ENCODE data around the gene NKX2-1. TPM values are rescaled to one million over a fixed set of nuclear protein-coding genes. Genes with fewer than 3 reads are reported as not detected.

NKX2-1 gene
- total and polyA plus RNA-seq, 2 of the 13 experiments (the other 11 are each of a cell fraction or from before 2014, with no cell fraction given) = not detected

DNA sequence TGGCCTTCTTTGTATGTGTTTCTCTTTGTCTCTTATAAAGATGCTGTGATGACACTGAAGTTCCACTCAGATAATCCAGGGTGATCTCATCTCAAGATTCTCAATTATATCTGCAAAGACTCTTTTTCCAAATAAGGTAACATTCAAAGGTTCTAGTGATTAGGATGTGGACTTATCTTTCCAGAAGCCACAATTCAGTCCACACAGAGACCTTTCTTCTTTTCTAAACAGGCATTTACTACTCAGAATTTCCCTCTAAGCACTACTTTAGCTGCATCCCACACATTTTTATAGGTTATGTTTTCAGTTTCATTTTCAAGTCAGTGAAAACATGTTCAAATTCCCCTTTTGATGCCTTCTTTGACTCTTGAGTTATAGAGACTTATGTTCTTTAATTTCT is 9.0 kb upstream of the NKX2-1 start:
- H3K36me3 ChIP-seq (replicated peaks in 1 of 2; ENCODE audit: control insufficient read depth in 1 of 2, insufficient read depth in 2 of 2, low read length in 2 of 2) = no peaks in the 10 kb centered on the region
- H3K9ac ChIP-seq (ENCODE audit: insufficient read depth, low read depth, low read length) = no peak overlapping the region
- ChIA-PET CTCF (ENCODE audit: low intra/inter-chr PET ratio, low total read pairs) (no interaction called here), POLR2A (no interaction called here)
- no peaks in the 10 kb centered on the region for H3K9me3 ChIP-seq (ENCODE audit: low read length)
- H3K4me3 ChIP-seq (replicated peaks in 1 of 3; ENCODE audit: insufficient read depth in 1 of 3, low read depth in 2 of 3, low read length in 3 of 3) = no peak overlapping the region
- no peak for FAIRE-seq
- peaks cover 12 to 39% of the 10 kb centered on the region in 2 experiments for H3K27me3 ChIP-seq (ENCODE audit: control insufficient read depth in 1 of 2, insufficient read depth in 2 of 2, low read length in 2 of 2)
- no TSS peak for BruUV-seq (replicated peaks)
- in situ Hi-C loops (cut with HindIII; ENCODE audit: extremely low pct_ligation_motif_present, low pct_unique_long_range_greater_than_20kb) = loop anchor here (10.0 kb wide), 2 partner anchors 324 to 454 kb away; no protein-coding TSS in a partner anchor
- intact Hi-C loops (cut with micrococcal nuclease; ENCODE audit: unreplicated experiment) = loop anchor here (10.0 kb wide), 2 partner anchors 324 to 424 kb away; no protein-coding TSS in a partner anchor
- no peaks in the 10 kb centered on the region for H4K20me1 ChIP-seq (ENCODE audit: insufficient read depth, low read length)
- no peak for TF ChIP-seq RNF2 (conservative IDR thresholded peaks at IDR 0.05; ENCODE audit: low read depth)
- no peak for TF ChIP-seq ZNF577 (CRISPR knock-in tag; IDR thresholded peaks at IDR 0.05; ENCODE audit: borderline replicate concordance, low read depth)
- TF ChIP-seq NRL (CRISPR knock-in tag; IDR thresholded peaks at IDR 0.05; ENCODE audit: borderline replicate concordance) = no peak
- TF ChIP-seq POGZ (CRISPR knock-in tag; IDR thresholded peaks at IDR 0.05) = no peak
- no peak for TF ChIP-seq SOX6 (IDR thresholded peaks at IDR 0.05)
- TF ChIP-seq SOX6 (CRISPR knock-in tag; IDR thresholded peaks at IDR 0.05) = no peak
- no peak for TF ChIP-seq ZNF75D (CRISPR knock-in tag; IDR thresholded peaks at IDR 0.05; ENCODE audit: borderline replicate concordance)
- no peak for TF ChIP-seq POLR2G (IDR thresholded peaks at IDR 0.05; ENCODE audit: low read depth, low read length)
- no peak for TF ChIP-seq ZNF280D (CRISPR knock-in tag; IDR thresholded peaks at IDR 0.05)
- TF ChIP-seq MEF2D (CRISPR knock-in tag; IDR thresholded peaks at IDR 0.05) = no peak
- TF ChIP-seq ZNF569 (CRISPR knock-in tag; IDR thresholded peaks at IDR 0.05; ENCODE audit: borderline replicate concordance) = no peak
- no peak for TF ChIP-seq ZFP91 (CRISPR knock-in tag; IDR thresholded peaks at IDR 0.05; ENCODE audit: borderline replicate concordance)
- no peak for TF ChIP-seq MIER3 (CRISPR knock-in tag; IDR thresholded peaks at IDR 0.05; ENCODE audit: borderline replicate concordance)
- H3K4me1 ChIP-seq (ENCODE audit: insufficient read depth, low read length) = 0 out of 2 replicates have a peak, but pooled peaks cover 6% of the 10 kb centered on the region
- no peak overlapping the region for H2AFZ ChIP-seq (ENCODE audit: low read length)
- H3K79me2 ChIP-seq (ENCODE audit: insufficient read depth, low read length) = no peaks in the 10 kb centered on the region
- H3K27ac ChIP-seq (ENCODE audit: extremely low read length, insufficient read depth, low read length) = no peak overlapping the region
- ATAC-seq = no peak
- no peak overlapping the region for H3K4me2 ChIP-seq (ENCODE audit: low read depth, low read length)
- no peak for DNase-seq (ENCODE audit: low spot score)

Data from HepG2 (cell line).